HepG2 (cell line): ENCODE data around the gene NR5A2. TPM values are rescaled to one million over a fixed set of nuclear protein-coding genes. Genes with fewer than 3 reads are reported as not detected.
A peak's percentile ranks its signal among the peaks of the same experiment; 100 is the strongest.

Experiments used
- ATAC-seq: fragments of 200-7000 bp; cut with Tn5 transposase; 3 replicates; pipeline ENCODE4 v1.9.1; 2020; ENCODE audit warnings: mild to moderate bottlenecking, moderate library complexity
- BruUV-seq: library from RNA; stranded (reverse); fragments of 400-500 nt; replicated peaks from 2 replicates; lab custom pipeline; 2021; lab: Mats Ljungman, UMichigan
- CTCF ChIA-PET: fragments of 300-600 bp; formaldehyde crosslinking; extraction: SDS; loops from one replicate; lab custom pipeline; 2021; ENCODE audit warnings: low total read pairs, inconsistent platforms, low intra/inter-chr PET ratio; lab: Yijun Ruan, JAX
- POLR2A ChIA-PET: fragments of 350-600 bp; sonication (Branson Sonifier 250); formaldehyde crosslinking; loops from one replicate; lab custom pipeline; 2020; ENCODE audit warnings: antibody characterized with exemption, inconsistent platforms; lab: Yijun Ruan, JAX
- DNase-seq: peaks from one replicate; pipeline ENCODE4 v3.0.0-alpha.2; 2015; ENCODE audit warnings: low spot score
- FAIRE-seq: peaks from 3 replicates; lab custom pipeline; 2011; peaks lifted over from hg19 to GRCh38; lab: Jason Lieb, UNC
- H2AFZ ChIP-seq: one replicate; pipeline ENCODE4 v1.6.1; 2011; ENCODE audit warnings: low read length, inconsistent platforms
- H3K27ac ChIP-seq: fragments of 300-600 bp; 3 replicates; pipeline ENCODE4 v1.8.0; 2011; ENCODE audit warnings: mixed run types, mild to moderate bottlenecking, mixed read lengths, low read length, inconsistent platforms; ENCODE audit not compliant: insufficient read depth; ENCODE audit errors: extremely low read length
- H3K27me3 ChIP-seq, 2 experiments: fragments of 200-600 bp in 1 of 2; 2 replicates in 1 of 2; 3 replicates in 1 of 2; pipeline versions ENCODE4 v1.6.0 to v1.8.0; 2011; ENCODE audit warnings: low read length in 2 of 2, mild to moderate bottlenecking in 2 of 2, moderate library complexity in 2 of 2, inconsistent platforms in 1 of 2; ENCODE audit not compliant: insufficient read depth in 2 of 2, control insufficient read depth in 1 of 2
- H3K36me3 ChIP-seq, 2 experiments: fragments of 200-600 bp in 1 of 2; replicated peaks in 1 of 2; 2 replicates in 1 of 2; 3 replicates in 1 of 2; pipeline versions ENCODE4 v1.5.1 to v1.8.0; 2011; ENCODE audit warnings: low read length in 2 of 2, inconsistent platforms in 1 of 2; ENCODE audit not compliant: insufficient read depth in 2 of 2, control insufficient read depth in 1 of 2
- H3K4me1 ChIP-seq: 2 replicates; pipeline ENCODE4 v1.5.1; 2012; ENCODE audit warnings: low read length, inconsistent platforms; ENCODE audit not compliant: insufficient read depth
- H3K4me2 ChIP-seq: 2 replicates; pipeline ENCODE4 v1.6.0; 2011; ENCODE audit warnings: low read depth, low read length, inconsistent platforms
- H3K4me3 ChIP-seq, 3 experiments: fragments of 200-600 bp in 1 of 3; sonication (generic), shearing (Covaris generic) in 1 of 3; replicated peaks in 1 of 3; 2 replicates each; pipeline ENCODE4 v1.5.1; 2011 to 2016; ENCODE audit warnings: low read length in 3 of 3, inconsistent platforms in 2 of 3, low read depth in 2 of 3, mild to moderate bottlenecking in 2 of 3, control low read depth in 1 of 3, mixed read lengths in 1 of 3; ENCODE audit not compliant: insufficient read depth in 1 of 3
- H3K79me2 ChIP-seq: one replicate; pipeline ENCODE4 v1.6.1; 2011; ENCODE audit warnings: low read length, inconsistent platforms; ENCODE audit not compliant: insufficient read depth
- H3K9ac ChIP-seq: 2 replicates; pipeline ENCODE4 v1.6.0; 2011; ENCODE audit warnings: mild to moderate bottlenecking, low read depth, low read length, inconsistent platforms; ENCODE audit not compliant: insufficient read depth
- H3K9me3 ChIP-seq: 2 replicates; pipeline ENCODE4 v1.5.1; 2012; ENCODE audit warnings: mild to moderate bottlenecking, low read length
- H4K20me1 ChIP-seq: 2 replicates; pipeline ENCODE4 v1.6.0; 2011; ENCODE audit warnings: inconsistent platforms, mild to moderate bottlenecking, low read length, moderate library complexity; ENCODE audit not compliant: insufficient read depth
- CAMTA2 ChIP-seq: sonication (generic); formaldehyde crosslinking; IDR thresholded peaks from 2 replicates; pipeline ENCODE4 v1.4.0; 2020; ENCODE audit warnings: mild to moderate bottlenecking, missing genetic modification reagents, borderline replicate concordance
- HNF4A ChIP-seq: sonication (generic); formaldehyde crosslinking; IDR thresholded peaks from 2 replicates; pipeline ENCODE4 v1.4.0; 2020; ENCODE audit warnings: missing genetic modification reagents
- PAXIP1 ChIP-seq: sonication (generic); formaldehyde crosslinking; conservative IDR thresholded peaks from 2 replicates; pipeline ENCODE4 v1.4.0; 2020; ENCODE audit warnings: mild to moderate bottlenecking, missing genetic modification reagents, moderate library complexity
- SNRNP70 ChIP-seq: fragments of 200-400 bp; formaldehyde crosslinking; IDR thresholded peaks from 2 replicates; pipeline ENCODE4 v1.6.1; 2017; ENCODE audit warnings: mild to moderate bottlenecking, low read depth, low read length, moderate library complexity
- ZBTB4 ChIP-seq: sonication (generic); formaldehyde crosslinking; IDR thresholded peaks from 2 replicates; pipeline ENCODE4 v1.4.0; 2020; ENCODE audit warnings: missing genetic modification reagents, mild to moderate bottlenecking, borderline replicate concordance
- ZNF44 ChIP-seq: sonication (generic); formaldehyde crosslinking; IDR thresholded peaks from 2 replicates; pipeline ENCODE4 v1.5.1; 2020; ENCODE audit warnings: mild to moderate bottlenecking, missing genetic modification reagents
- ZNF652 ChIP-seq: IDR thresholded peaks from 2 replicates; pipeline ENCODE4 v1.6.1; 2016; ENCODE audit warnings: low read depth, borderline replicate concordance
- WGBS: methylation state at CpG from one replicate; pipeline ENCODE4 v1.1.6; 2017; ENCODE audit warnings: low lambda C conversion rate; 5-methylcytosine and 5-hydroxymethylcytosine counted together
- in situ Hi-C: cut with HindIII; loops from 2 replicates; pipeline ENCODE4 v1.10.0; 2017; ENCODE audit warnings: low pct_unique_long_range_greater_than_20kb; ENCODE audit not compliant: extremely low pct_ligation_motif_present
- intact Hi-C: fragments of 100-400 bp; cut with micrococcal nuclease; formaldehyde crosslinking; loops from one replicate; pipeline ENCODE4 v1.10.0; 2022; ENCODE audit not compliant: unreplicated experiment
- polyA plus RNA-seq, 8 experiments: library from polyadenylated mRNA; depleted of rRNA in 3 of 8; stranded (reverse) in 7 of 8; unstranded in 1 of 8; fragments of >200 nt; fragmentation: Illumina TruSeq in 4 of 8; extraction: Trizol in 4 of 8; gene quantifications; 2 replicates each; pipeline versions ENCODE4 v1.2.1 to v1.2.3, GENCODE V29; 2011 to 2016; ENCODE audit warnings: low read depth in 4 of 8, missing spikeins in 1 of 8, mixed read lengths in 1 of 8; ENCODE audit not compliant: insufficient read depth in 1 of 8
- total RNA-seq, 5 experiments: library from RNA; depleted of rRNA; stranded (reverse); fragments of >200 nt; fragmentation: Illumina TruSeq; extraction: Trizol; gene quantifications; 2 replicates each; pipeline ENCODE4 v1.2.3, GENCODE V29; 2016; ENCODE audit warnings: low read depth in 1 of 5

NR5A2 gene
- total and polyA plus RNA-seq, 2 of the 13 experiments (the other 11 are each of a cell fraction or from before 2014, with no cell fraction given), result 0.24 to 2.8 TPM

- BruUV-seq, result no TSS peak
Measured at GRCh38 chr1:200116324-200116723, 88.8 kb downstream of the NR5A2 start.

More at GRCh38 chr1:200116324-200116723, 88.8 kb downstream of the NR5A2 start:
- Histone ChIP-seq H3K9me3 (no peaks in the 10 kb centered on the region), H3K4me3 (no peak overlapping the region), H3K4me1 (peaks cover 17% of the 10 kb centered on the region), H4K20me1 (no peaks in the 10 kb centered on the region), H3K27me3 (no peaks in the 10 kb centered on the region), H3K4me2 (no peak overlapping the region), H3K9ac (no peak overlapping the region)
- ATAC-seq (peak; percentile 92), FAIRE-seq (no peak)
- WGBS, result 26% methylated on average over 1 of the region's 1 CpG
- in situ Hi-C loops, result no loop called here
- CTCF ChIA-PET, result no interaction called here
- intact Hi-C loops, result no loop called here
- POLR2A ChIA-PET, result no interaction called here
- no peak for TF ChIP-seq ZBTB4 (CRISPR knock-in tag)
- TF ChIP-seq CAMTA2 (CRISPR knock-in tag), result no peak
- no peak for TF ChIP-seq ZNF44 (CRISPR knock-in tag)
- no peak for TF ChIP-seq ZNF652
- 0 out of 2 replicates have a peak, but pooled peaks have one; percentile 21 for TF ChIP-seq PAXIP1
- TF ChIP-seq SNRNP70, result no peak
- peak; percentile 16; the same call in 1 of the 2 replicates for TF ChIP-seq HNF4A (CRISPR knock-in tag)
- TF ChIP-seq, all 625 proteins: peak for 2
- no peak for DNase-seq
- Histone ChIP-seq H3K27ac (no peak overlapping the region), H3K79me2 (no peaks in the 10 kb centered on the region), H3K36me3 (no peaks in the 10 kb centered on the region), H2AFZ (no peak overlapping the region)
